Immature natural killer cell (primary cell): ENCODE data around the gene APOBEC2. TPM values are rescaled to one million over a fixed set of nuclear protein-coding genes. Genes with fewer than 3 reads are reported as not detected.

Experiments
- DNase-seq, 3 donors: peaks; one replicate each; pipeline ENCODE4 v3.0.0; 2022; ENCODE audit warnings: mixed read lengths in 1 of 3
- H3K27ac Mint-ChIP-seq, 6 donors: one replicate each; pipeline ENCODE4 v1.8.0; 2020; ENCODE audit warnings: mixed read lengths in 6 of 6, mild to moderate bottlenecking in 5 of 6, inconsistent platforms in 4 of 6, moderate library complexity in 3 of 6
- H3K27me3 Mint-ChIP-seq, 3 donors: one replicate each; pipeline ENCODE4 v1.8.0; 2020 to 2021; ENCODE audit warnings: low read depth in 3 of 3, mild to moderate bottlenecking in 3 of 3, mixed read lengths in 3 of 3, moderate library complexity in 3 of 3, inconsistent platforms in 1 of 3
- H3K36me3 Mint-ChIP-seq, 3 donors: one replicate each; pipeline ENCODE4 v1.8.0; 2020; ENCODE audit warnings: mixed read lengths in 3 of 3, inconsistent platforms in 2 of 3, mild to moderate bottlenecking in 2 of 3
- H3K4me1 Mint-ChIP-seq, 2 donors: one replicate each; pipeline ENCODE4 v1.8.0; 2020; ENCODE audit warnings: inconsistent platforms in 2 of 2, mild to moderate bottlenecking in 2 of 2, mixed read lengths in 2 of 2, moderate library complexity in 1 of 2
- H3K4me3 Mint-ChIP-seq, 5 donors: one replicate each; pipeline ENCODE4 v1.8.0; 2020; ENCODE audit warnings: mild to moderate bottlenecking in 5 of 5, mixed read lengths in 5 of 5, inconsistent platforms in 3 of 5, moderate library complexity in 3 of 5
- H3K9me3 Mint-ChIP-seq, 6 donors: one replicate each; pipeline ENCODE4 v1.8.0; 2020; ENCODE audit warnings: mild to moderate bottlenecking in 6 of 6, mixed read lengths in 6 of 6, inconsistent platforms in 4 of 6, moderate library complexity in 3 of 6
- polyA plus RNA-seq, 3 donors: library from polyadenylated mRNA; unstranded; fragments of 300-500 nt; fragmentation: Illumina TruSeq; gene quantifications; one replicate each; pipeline ENCODE4 v1.2.3, GENCODE V29; 2021

The APOBEC2 gene
- polyA plus RNA-seq, 3 donors from 2014 or later: 0.50 TPM; not detected in 2

- H3K27ac Mint-ChIP-seq: no peak overlapping the region
- H3K9me3 Mint-ChIP-seq: peaks cover 0 to 2% (median 0%) of the 10 kb centered on the region in 6 donors
- no peaks in the 10 kb centered on the region for H3K27me3 Mint-ChIP-seq
- peaks cover 29 to 64% (median 33%) of the 10 kb centered on the region in 3 donors for H3K36me3 Mint-ChIP-seq
- H3K4me3 Mint-ChIP-seq: no peak overlapping the region
- peaks cover 1 to 9% of the 10 kb centered on the region in 2 donors for H3K4me1 Mint-ChIP-seq
- no peak for DNase-seq
Measured at GRCh38 chr6:41090841-41091761, 38.1 kb downstream of the APOBEC2 start.

- Mint-ChIP-seq H3K27ac (no peak overlapping the region), H3K36me3 (peaks cover 33 to 67% (median 39%) of the 10 kb centered on the region in 3 donors), H3K4me3 (no peak overlapping the region), H3K27me3 (no peaks in the 10 kb centered on the region), H3K9me3 (peaks cover 0 to 2% (median 0%) of the 10 kb centered on the region in 6 donors), H3K4me1 (peaks cover 3 to 5% of the 10 kb centered on the region in 2 donors)
- no peak for DNase-seq
Measured at GRCh38 chr6:41092421-41093140, 39.6 kb downstream of the APOBEC2 start.

- Mint-ChIP-seq H3K9me3 (peaks cover 0 to 2% (median 0%) of the 10 kb centered on the region in 6 donors), H3K4me3 (no peak overlapping the region), H3K36me3 (peaks cover 32 to 71% (median 47%) of the 10 kb centered on the region in 3 donors), H3K27me3 (no peaks in the 10 kb centered on the region), H3K4me1 (peaks cover 3 to 7% of the 10 kb centered on the region in 2 donors), H3K27ac (no peak overlapping the region)
- DNase-seq: no peak
Measured at GRCh38 chr6:41093729-41094128, 40.7 kb downstream of the APOBEC2 start.

- no peak overlapping the region for H3K4me3 Mint-ChIP-seq
- no peak for DNase-seq
- H3K9me3 Mint-ChIP-seq: no peaks in the 10 kb centered on the region
- H3K27me3 Mint-ChIP-seq: no peaks in the 10 kb centered on the region
- peaks cover 10 to 12% of the 10 kb centered on the region in 2 donors for H3K4me1 Mint-ChIP-seq
- H3K27ac Mint-ChIP-seq: no peak overlapping the region
- H3K36me3 Mint-ChIP-seq: peaks cover 32 to 71% (median 44%) of the 10 kb centered on the region in 3 donors
Measured at GRCh38 chr6:41097467-41098090, 44.6 kb downstream of the APOBEC2 start.

DNA sequence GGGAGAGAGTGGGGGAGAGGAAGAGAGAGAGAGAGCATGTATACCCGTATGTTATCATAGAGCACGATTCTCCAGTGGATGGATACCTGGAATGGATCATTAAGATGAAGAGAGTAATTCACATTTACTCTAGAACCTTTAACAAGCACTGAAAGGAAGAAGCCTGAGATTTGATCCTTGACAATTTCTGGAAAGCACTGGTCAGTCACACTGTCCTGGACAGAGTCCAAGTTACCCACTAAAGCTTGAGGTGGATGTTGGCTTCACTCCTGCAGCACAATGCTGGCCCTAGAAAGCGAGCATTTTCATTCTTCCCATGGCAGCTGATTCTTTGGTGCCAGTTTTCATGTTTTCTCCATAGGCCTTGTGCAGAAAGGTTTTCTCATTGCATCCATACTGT, 45.4 kb downstream of the APOBEC2 start:
- H3K27me3 Mint-ChIP-seq: no peaks in the 10 kb centered on the region
- H3K4me1 Mint-ChIP-seq: peaks cover 10 to 12% of the 10 kb centered on the region in 2 donors
- peak overlapping the region in 1 of 6 donors; percentile 20 for H3K27ac Mint-ChIP-seq
- H3K36me3 Mint-ChIP-seq: peaks cover 32 to 66% (median 44%) of the 10 kb centered on the region in 3 donors
- no peak overlapping the region for H3K4me3 Mint-ChIP-seq
- DNase-seq: no peak
- no peaks in the 10 kb centered on the region for H3K9me3 Mint-ChIP-seq

DNA sequence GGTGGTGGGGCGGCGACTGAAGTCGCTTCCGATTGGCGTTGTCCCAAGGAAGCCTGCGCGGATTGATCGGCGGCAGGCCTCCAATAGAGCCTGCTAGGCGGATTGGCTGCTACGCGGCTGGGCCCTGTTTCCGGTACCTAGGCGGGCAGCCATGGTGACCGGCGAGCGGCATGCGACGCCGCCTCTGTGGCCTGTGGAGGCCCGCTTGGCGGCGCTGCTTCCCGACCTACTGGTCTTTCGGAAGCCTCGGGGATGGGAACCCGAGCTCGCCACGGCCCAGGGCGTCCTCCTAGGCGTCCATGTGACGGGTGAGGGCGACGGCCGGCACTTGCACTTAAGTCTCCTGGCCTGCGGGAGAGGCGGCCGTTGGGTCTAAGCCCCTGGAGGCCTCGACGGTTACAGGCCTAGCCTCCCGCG, 47.9 kb downstream of the APOBEC2 start:
- Mint-ChIP-seq H3K4me3 (peak overlapping the region in 2 of 5 donors; percentile 70 to 71), H3K27ac (peak overlapping the region in 3 of 6 donors; percentile 36 to 79 (median 68)), H3K4me1 (peaks cover 10 to 12% of the 10 kb centered on the region in 2 donors), H3K27me3 (no peaks in the 10 kb centered on the region), H3K9me3 (no peaks in the 10 kb centered on the region), H3K36me3 (peaks cover 24 to 48% (median 29%) of the 10 kb centered on the region in 3 donors)
- DNase-seq: peak in 1 of 3 donors; percentile 72

DNA sequence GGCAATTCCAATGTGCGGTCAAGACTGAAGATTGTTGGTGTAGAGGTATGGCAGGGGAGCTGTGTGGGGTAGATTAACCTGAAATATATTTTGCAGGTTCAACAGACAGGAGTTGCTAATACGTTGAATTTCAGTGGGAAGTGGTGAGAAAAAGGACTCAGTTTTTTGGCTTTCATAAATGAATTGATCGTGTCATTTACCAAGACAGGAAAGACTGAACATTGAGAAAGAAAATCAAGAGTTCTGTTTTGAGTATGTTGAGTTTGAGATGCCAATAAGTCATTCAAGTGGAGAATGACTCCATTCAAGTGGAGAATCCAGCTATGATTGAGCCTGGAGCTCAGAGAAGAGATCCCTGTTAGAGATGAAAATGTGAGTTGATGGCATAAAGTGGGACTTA, 50.8 kb downstream of the APOBEC2 start:
- Mint-ChIP-seq H3K9me3 (no peaks in the 10 kb centered on the region), H3K36me3 (peaks cover 12 to 23% (median 16%) of the 10 kb centered on the region in 3 donors), H3K27me3 (no peaks in the 10 kb centered on the region), H3K4me1 (peaks cover 7 to 11% of the 10 kb centered on the region in 2 donors), H3K27ac (no peak overlapping the region), H3K4me3 (no peak overlapping the region)
- no peak for DNase-seq

DNA sequence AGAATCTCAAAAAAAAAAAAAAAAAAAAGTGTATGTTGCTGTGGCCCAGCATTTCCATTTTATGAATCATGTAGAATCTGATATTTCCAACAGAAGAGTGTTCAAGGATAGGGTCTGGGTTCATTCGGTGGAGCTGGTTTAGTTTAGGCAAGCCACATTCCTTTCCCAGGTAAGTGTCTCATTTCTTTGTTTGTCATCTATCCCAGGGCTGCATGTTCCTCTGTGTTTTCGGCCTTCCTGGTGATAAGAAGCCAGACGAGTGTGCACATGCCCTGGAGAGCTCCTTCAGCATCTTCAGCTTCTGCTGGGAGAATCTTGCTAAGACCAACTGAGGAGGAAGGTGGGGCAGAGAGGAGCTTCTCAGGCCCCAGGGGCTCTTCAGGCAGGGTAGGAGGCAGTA, 58.0 kb downstream of the APOBEC2 start:
- Mint-ChIP-seq H3K27ac (no peak overlapping the region), H3K9me3 (no peaks in the 10 kb centered on the region), H3K4me1 (no peaks in the 10 kb centered on the region), H3K4me3 (no peak overlapping the region), H3K36me3 (peaks cover 4 to 11% (median 8%) of the 10 kb centered on the region in 3 donors), H3K27me3 (peaks cover 0 to 4% (median 0%) of the 10 kb centered on the region in 3 donors)
- DNase-seq: no peak

Other genes with a start within 250 kb of the APOBEC2 start
- under 1 TPM in 2 of 3 donors, not detected in 1; 0.19 to 0.45 TPM for gene UNC5CL, start 14.0 kb upstream of the APOBEC2 start, polyA plus RNA-seq
- gene TSPO2, start 10.7 kb upstream of the APOBEC2 start, polyA plus RNA-seq: not detected
- 10 to 100 TPM; 32.3 to 41.9 (median 33.2) TPM for gene OARD1, start 19.2 kb downstream of the APOBEC2 start, polyA plus RNA-seq
- 10 to 100 TPM; 12.4 to 21.7 (median 20.5) TPM for gene NFYA, start 19.8 kb downstream of the APOBEC2 start, polyA plus RNA-seq
- 1 to 10 TPM in 2 of 3 donors, not detected in 1; 2.4 to 6.2 TPM for gene TREML1, start 101.1 kb downstream of the APOBEC2 start, polyA plus RNA-seq
- not detected for gene TREM2, start 109.9 kb downstream of the APOBEC2 start, polyA plus RNA-seq
- 1 to 10 TPM in 1 of 3 donors, under 1 TPM in 1, not detected in 1; 0.89 to 1.2 TPM for gene TREML2, start 147.9 kb downstream of the APOBEC2 start, polyA plus RNA-seq
- not detected for gene TREML4, start 175.1 kb downstream of the APOBEC2 start, polyA plus RNA-seq
- gene TREM1, start 233.5 kb downstream of the APOBEC2 start, polyA plus RNA-seq: 1 to 10 TPM in 1 of 3 donors, not detected in 2; 2.8 TPM